Testis (tissue), 2 donors: Measurements from ENCODE around the gene RNH1.

Experiments
- CTCF ChIP-seq, 3 experiments: fragments of 450-650 bp in 2 of 3; fragments of 200-600 bp in 1 of 3; sonication (generic) in 1 of 3; IDR thresholded peaks; one replicate each; pipeline ENCODE4 v1.5.1; 2016 to 2019; ENCODE audit warnings: antibody characterized with exemption in 3 of 3, mild to moderate bottlenecking in 2 of 3, moderate library complexity in 1 of 3
- POLR2A ChIP-seq: fragments of 450-650 bp; IDR thresholded peaks from one replicate; pipeline ENCODE4 v1.6.1; 2017; ENCODE audit warnings: antibody characterized with exemption, mild to moderate bottlenecking, moderate library complexity

- peak; percentile 29 to 59 (median 59) for TF ChIP-seq CTCF (IDR thresholded peaks at IDR 0.05)
- TF ChIP-seq POLR2A, result no peak
Measured at GRCh38 chr11:554428-555226, 47.6 kb upstream of the RNH1 start.
